IMR-90 (cell line): ENCODE results near the gene TEAD1. TPM values are rescaled to one million over a fixed set of nuclear protein-coding genes. Genes with fewer than 3 reads are reported as not detected.

Source experiments
- ATAC-seq: fragments of 200-7000 bp; cut with Tn5 transposase; 2 replicates; pipeline ENCODE4 v1.9.1; 2020; ENCODE audit warnings: low read depth, mild to moderate bottlenecking, moderate library complexity
- BruUV-seq: library from RNA; stranded (reverse); fragments of 400-500 nt; replicated peaks from 2 replicates; lab custom pipeline; 2021; lab: Mats Ljungman, UMichigan
- CTCF ChIA-PET: fragments of 300-600 bp; formaldehyde crosslinking; extraction: SDS; loops from one replicate; lab custom pipeline; 2021; ENCODE audit warnings: antibody characterized with exemption; lab: Yijun Ruan, JAX
- POLR2A ChIA-PET: fragments of 300-600 bp; sonication (Branson Sonifier 250); formaldehyde crosslinking; loops from one replicate; lab custom pipeline; 2022; ENCODE audit warnings: antibody characterized with exemption; ENCODE audit not compliant: unreplicated experiment; lab: Charles Lee
- DNase-seq: peaks from one replicate; pipeline ENCODE4 v3.0.0; 2013
- H2AFZ ChIP-seq: replicated peaks from 2 replicates; pipeline ENCODE3; 2013; ENCODE audit warnings: low read length, mild to moderate bottlenecking; ENCODE audit not compliant: poor library complexity
- H2AK5ac ChIP-seq: 2 replicates; pipeline ENCODE4 v1.6.1; 2013; ENCODE audit warnings: low read depth, low read length, inconsistent platforms
- H2AK9ac ChIP-seq: replicated peaks from 2 replicates; pipeline ENCODE3; 2013; ENCODE audit warnings: mild to moderate bottlenecking, low read depth, low read length, moderate library complexity; ENCODE audit not compliant: poor library complexity
- H2BK120ac ChIP-seq: 2 replicates; pipeline ENCODE4 v1.6.1; 2013; ENCODE audit warnings: low read depth, low read length, inconsistent platforms
- H2BK15ac ChIP-seq: 3 replicates; pipeline ENCODE4 v1.6.1; 2013; ENCODE audit warnings: low read depth, low read length, inconsistent platforms
- H2BK20ac ChIP-seq: 2 replicates; pipeline ENCODE4 v1.6.1; 2013; ENCODE audit warnings: low read depth, mild to moderate bottlenecking, inconsistent platforms, low read length, moderate library complexity
- H2BK5ac ChIP-seq: 2 replicates; pipeline ENCODE4 v1.6.1; 2013; ENCODE audit warnings: mild to moderate bottlenecking, low read depth, low read length, inconsistent platforms; ENCODE audit not compliant: poor library complexity, severe bottlenecking
- H3K14ac ChIP-seq: replicated peaks from 2 replicates; pipeline ENCODE4 v1.6.1; 2013; ENCODE audit warnings: low read depth, low read length, inconsistent platforms
- H3K18ac ChIP-seq: 2 replicates; pipeline ENCODE4 v1.6.1; 2013; ENCODE audit warnings: low read depth, low read length, control low read depth
- H3K23ac ChIP-seq: 2 replicates; pipeline ENCODE4 v1.6.1; 2013; ENCODE audit warnings: low read depth, low read length, inconsistent platforms
- H3K27ac ChIP-seq: 2 replicates; pipeline ENCODE4 v1.5.1; 2013; ENCODE audit warnings: mild to moderate bottlenecking, control low read depth, low read length; ENCODE audit not compliant: insufficient read depth
- H3K27me3 ChIP-seq: 2 replicates; pipeline ENCODE4 v1.6.1; 2013; ENCODE audit warnings: low read length; ENCODE audit not compliant: control insufficient read depth, insufficient read depth
- H3K36me3 ChIP-seq: 2 replicates; pipeline ENCODE4 v1.6.1; 2013; ENCODE audit warnings: low read length, mixed read lengths; ENCODE audit not compliant: control insufficient read depth, insufficient read depth
- H3K4ac ChIP-seq: 2 replicates; pipeline ENCODE4 v1.6.1; 2013; ENCODE audit warnings: low read depth, low read length, inconsistent platforms
- H3K4me1 ChIP-seq: 2 replicates; pipeline ENCODE4 v1.6.1; 2013; ENCODE audit warnings: low read length, mixed read lengths; ENCODE audit not compliant: control insufficient read depth, insufficient read depth
- H3K4me2 ChIP-seq: 2 replicates; pipeline ENCODE4 v1.6.1; 2013; ENCODE audit warnings: low read depth, mild to moderate bottlenecking, control low read depth, low read length, moderate library complexity
- H3K4me3 ChIP-seq: 2 replicates; pipeline ENCODE4 v1.5.1; 2013; ENCODE audit warnings: low read depth, mild to moderate bottlenecking, control low read depth, low read length, moderate library complexity; ENCODE audit not compliant: insufficient read depth
- H3K56ac ChIP-seq: 2 replicates; pipeline ENCODE4 v1.6.1; 2013; ENCODE audit warnings: low read length, inconsistent platforms; ENCODE audit not compliant: insufficient read depth; ENCODE audit errors: extremely low read depth
- H3K79me1 ChIP-seq, 2 experiments: 2 replicates each; pipeline ENCODE4 v1.6.1; 2013; ENCODE audit warnings: low read length in 2 of 2, inconsistent platforms in 1 of 2, low read depth in 1 of 2
- H3K9ac ChIP-seq: 2 replicates; pipeline ENCODE4 v1.6.1; 2013; ENCODE audit warnings: low read depth, low read length, control low read depth
- H3K9me1 ChIP-seq: 2 replicates; pipeline ENCODE4 v1.6.1; 2013; ENCODE audit warnings: low read length, inconsistent platforms; ENCODE audit not compliant: insufficient read depth
- H3K9me3 ChIP-seq: 2 replicates; pipeline ENCODE4 v1.6.1; 2013; ENCODE audit warnings: low read length; ENCODE audit not compliant: control insufficient read depth, insufficient read depth
- H4K20me1 ChIP-seq: 2 replicates; pipeline ENCODE4 v1.6.1; 2013; ENCODE audit warnings: low read length, inconsistent platforms; ENCODE audit not compliant: insufficient read depth
- H4K5ac ChIP-seq: 2 replicates; pipeline ENCODE4 v1.6.1; 2013; ENCODE audit warnings: mild to moderate bottlenecking, low read depth, low read length, control low read depth
- H4K8ac ChIP-seq, 2 experiments: 2 replicates each; pipeline ENCODE4 v1.6.1; 2013; ENCODE audit warnings: low read depth in 2 of 2, low read length in 2 of 2, control low read depth in 1 of 2, inconsistent platforms in 1 of 2
- H4K91ac ChIP-seq: 2 replicates; pipeline ENCODE4 v1.6.1; 2013; ENCODE audit warnings: low read depth, low read length, inconsistent platforms; ENCODE audit not compliant: insufficient read depth
- CEBPB ChIP-seq: IDR thresholded peaks from 2 replicates; pipeline ENCODE4 v1.6.1; 2012; ENCODE audit warnings: low read depth, low read length, improper control_type of control experiment
- MAZ ChIP-seq: IDR thresholded peaks from 2 replicates; pipeline ENCODE4 v1.6.1; 2012; ENCODE audit warnings: low read depth, mild to moderate bottlenecking, low read length, improper control_type of control experiment, moderate library complexity, borderline replicate concordance
- MXI1 ChIP-seq: IDR thresholded peaks from 2 replicates; pipeline ENCODE4 v1.6.1; 2012; ENCODE audit warnings: low read depth, mild to moderate bottlenecking, low read length, moderate library complexity, borderline replicate concordance
- NFE2L2 ChIP-seq: fragments of 150-350 bp; IDR thresholded peaks from 2 replicates; pipeline ENCODE4 v1.6.1; 2016; ENCODE audit warnings: low read depth, mild to moderate bottlenecking, low read length
- POLR2A ChIP-seq: IDR thresholded peaks from 2 replicates; pipeline ENCODE4 v1.6.1; 2012; ENCODE audit warnings: mild to moderate bottlenecking, low read depth, low read length
- RAD21 ChIP-seq: IDR thresholded peaks from 2 replicates; pipeline ENCODE4 v1.6.1; 2012; ENCODE audit warnings: low read length, improper control_type of control experiment
- RFX5 ChIP-seq: IDR thresholded peaks from 2 replicates; pipeline ENCODE4 v1.8.0; 2012; ENCODE audit warnings: low read depth, mild to moderate bottlenecking, low read length, moderate library complexity
- WGBS, 2 experiments: methylation state at CpG; one replicate each; pipeline versions ENCODE4 v1.1.5 to v1.1.7; 2013; ENCODE audit warnings: missing lambda C conversion rate in 2 of 2; ENCODE audit not compliant: insufficient read length in 1 of 2; ENCODE audit errors: extremely low coverage in 2 of 2; 5-methylcytosine and 5-hydroxymethylcytosine counted together
- dilution Hi-C: fragments of 300-500 bp; cut with HindIII; formaldehyde crosslinking; loops from one replicate; pipeline ENCODE4 v1.14.3; 2018; ENCODE audit warnings: low sequenced_read_pairs; ENCODE audit not compliant: unreplicated experiment
- in situ Hi-C: fragments of 300-500 bp; cut with MboI; formaldehyde crosslinking; loops from 3 replicates; pipeline ENCODE4 v1.14.3; 2019; ENCODE audit warnings: low sequenced_read_pairs, inconsistent platforms, mixed read lengths
- intact Hi-C: fragments of 100-400 bp; cut with micrococcal nuclease; formaldehyde crosslinking; loops from 2 replicates; pipeline ENCODE4 v1.10.0; 2022
- polyA plus RNA-seq, 3 experiments: library from polyadenylated mRNA; depleted of rRNA; stranded (reverse); fragments of >200 nt; gene quantifications; 2 replicates each; pipeline ENCODE4 v1.2.3, GENCODE V29; 2012; ENCODE audit warnings: low replicate concordance in 1 of 3
- total RNA-seq: library from RNA; depleted of rRNA; stranded (reverse); fragments of >200 nt; gene quantifications from 2 replicates; pipeline ENCODE4 v1.2.3, GENCODE V29; 2012
- TF ChIP-seq, protein P1 (sequence below): fragments of 150-350 bp; IDR thresholded peaks from 2 replicates; pipeline ENCODE4 v1.6.1; 2016; ENCODE audit warnings: low read depth, mild to moderate bottlenecking, low read length, moderate library complexity, borderline replicate concordance

TEAD1 gene
- total and polyA plus RNA-seq, 2 of the 4 experiments (the other 2 are of a cell fraction), result 51.8 to 69.2 TPM

- intact Hi-C loops (no loop called here), in situ Hi-C loops (no loop called here), dilution Hi-C loops (no loop called here)
- no peak overlapping the region for H2BK5ac ChIP-seq
- peaks cover 57% of the 10 kb centered on the region for H3K9me1 ChIP-seq
- H3K4me3 ChIP-seq, result no peak overlapping the region
- H3K27me3 ChIP-seq, result no peaks in the 10 kb centered on the region
- H3K9ac ChIP-seq, result no peak overlapping the region
- H4K91ac ChIP-seq, result no peak overlapping the region
- H3K36me3 ChIP-seq, result no peaks in the 10 kb centered on the region
- BruUV-seq, result no TSS peak
- TF ChIP-seq MXI1, result no peak
- no peak for TF ChIP-seq MAZ
- TF ChIP-seq, protein P1, sequence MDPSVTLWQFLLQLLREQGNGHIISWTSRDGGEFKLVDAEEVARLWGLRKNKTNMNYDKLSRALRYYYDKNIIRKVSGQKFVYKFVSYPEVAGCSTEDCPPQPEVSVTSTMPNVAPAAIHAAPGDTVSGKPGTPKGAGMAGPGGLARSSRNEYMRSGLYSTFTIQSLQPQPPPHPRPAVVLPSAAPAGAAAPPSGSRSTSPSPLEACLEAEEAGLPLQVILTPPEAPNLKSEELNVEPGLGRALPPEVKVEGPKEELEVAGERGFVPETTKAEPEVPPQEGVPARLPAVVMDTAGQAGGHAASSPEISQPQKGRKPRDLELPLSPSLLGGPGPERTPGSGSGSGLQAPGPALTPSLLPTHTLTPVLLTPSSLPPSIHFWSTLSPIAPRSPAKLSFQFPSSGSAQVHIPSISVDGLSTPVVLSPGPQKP, result no peak
- TF ChIP-seq RAD21, result no peak
- TF ChIP-seq RFX5, result no peak
- TF ChIP-seq NFE2L2, result no peak
- no peak for TF ChIP-seq POLR2A
- no peak for TF ChIP-seq CEBPB
- H4K8ac ChIP-seq, result 0 out of 4 replicates have a peak overlapping the region, but pooled peaks of 1 of the 2 experiments have one; percentile 1
- H4K5ac ChIP-seq, result no peak overlapping the region
- no peaks in the 10 kb centered on the region for H3K9me3 ChIP-seq
- POLR2A ChIA-PET, result no interaction called here
- H2BK15ac ChIP-seq, result peak overlapping the region; percentile 1; the same call in 1 of the 3 replicates
- H3K27ac ChIP-seq, result peak overlapping the region; percentile 39; the same call in 1 of the 2 replicates
- peak overlapping the region; percentile 25; the same call in 1 of the 2 replicates for H2BK120ac ChIP-seq
- H2AK9ac ChIP-seq, result peak overlapping the region; percentile 50
- H2AK5ac ChIP-seq, result peak overlapping the region; percentile 41
- no peak overlapping the region for H2AFZ ChIP-seq
- H3K79me1 ChIP-seq, result peaks cover 34 to 92% of the 10 kb centered on the region in 2 experiments
- H4K20me1 ChIP-seq, result peaks cover 97% of the 10 kb centered on the region
- peak overlapping the region; percentile 44; the same call in 1 of the 2 replicates for H3K4ac ChIP-seq
- ATAC-seq, result peak; percentile 19; the same call in 1 of the 2 replicates
- H2BK20ac ChIP-seq, result no peak overlapping the region; the same call in 1 of the 2 replicates
- no peak overlapping the region for H3K56ac ChIP-seq
- peaks cover 50% of the 10 kb centered on the region for H3K4me1 ChIP-seq
- 100% methylated on average over 1 of the region's 5 CpGs; no CpG with 5 or more reads in 1 of the 2 experiments for WGBS, 2 experiments
- peak overlapping the region; percentile 70; the same call in 1 of the 2 replicates for H3K14ac ChIP-seq
- peak; percentile 76 for DNase-seq
- peak overlapping the region; percentile 2; the same call in 1 of the 2 replicates for H3K18ac ChIP-seq
- CTCF ChIA-PET, result no interaction called here
- peak overlapping the region; percentile 33; the same call in 1 of the 2 replicates for H3K4me2 ChIP-seq
- H3K23ac ChIP-seq, result peak overlapping the region; percentile 49; the same call in 1 of the 2 replicates
Measured at GRCh38 chr11:12727563-12728211, 53.5 kb downstream of the TEAD1 start.
